H9 (cell line): Measurements from ENCODE around the gene C17orf113. TPM values are rescaled to one million over a fixed set of nuclear protein-coding genes. Genes with fewer than 3 reads are reported as not detected.

ENCODE experiments used
- DNase-seq: peaks from one replicate; pipeline ENCODE4 v3.0.0-alpha.2; 2017
- H2AFZ ChIP-seq: one replicate; pipeline ENCODE4 v1.6.1; 2013; ENCODE audit warnings: mild to moderate bottlenecking, low read length, control low read depth, moderate library complexity
- H2AK5ac ChIP-seq: 2 replicates; pipeline ENCODE4 v1.6.1; 2013; ENCODE audit warnings: low read length, control low read depth, mixed read lengths; ENCODE audit not compliant: insufficient read length
- H2BK120ac ChIP-seq: one replicate; pipeline ENCODE4 v1.6.1; 2013; ENCODE audit warnings: low read depth, mild to moderate bottlenecking, low read length, control low read depth, inconsistent platforms; ENCODE audit not compliant: poor library complexity, severe bottlenecking
- H2BK12ac ChIP-seq: 2 replicates; pipeline ENCODE4 v1.6.1; 2013; ENCODE audit warnings: low read length, control low read depth, mixed read lengths, low read depth; ENCODE audit not compliant: insufficient read length
- H2BK15ac ChIP-seq: 2 replicates; pipeline ENCODE4 v1.6.1; 2013; ENCODE audit warnings: low read depth, low read length, control low read depth
- H2BK20ac ChIP-seq: one replicate; pipeline ENCODE4 v1.6.1; 2013; ENCODE audit warnings: low read depth, mild to moderate bottlenecking, low read length, control low read depth, inconsistent platforms; ENCODE audit not compliant: poor library complexity, severe bottlenecking
- H2BK5ac ChIP-seq: 2 replicates; pipeline ENCODE4 v1.6.1; 2013; ENCODE audit warnings: low read length, control low read depth, mixed read lengths; ENCODE audit not compliant: insufficient read length
- H3K14ac ChIP-seq: 2 replicates; pipeline ENCODE4 v1.6.1; 2013; ENCODE audit warnings: low read length, control low read depth; ENCODE audit not compliant: insufficient read depth
- H3K18ac ChIP-seq: 2 replicates; pipeline ENCODE4 v1.6.1; 2013; ENCODE audit warnings: low read depth, mild to moderate bottlenecking, mixed read lengths, low read length, control low read depth; ENCODE audit not compliant: insufficient read length
- H3K23ac ChIP-seq: 2 replicates; pipeline ENCODE4 v1.6.1; 2013; ENCODE audit warnings: low read length, control low read depth, mixed read lengths, low read depth; ENCODE audit not compliant: insufficient read length
- H3K23me2 ChIP-seq: 2 replicates; pipeline ENCODE4 v1.6.1; 2013; ENCODE audit warnings: low read depth, mild to moderate bottlenecking, mixed read lengths, low read length, control low read depth; ENCODE audit not compliant: insufficient read length, poor library complexity, severe bottlenecking
- H3K27ac ChIP-seq: 2 replicates; pipeline ENCODE4 v1.5.1; 2013; ENCODE audit warnings: low read length, control low read depth, mixed read lengths, low read depth; ENCODE audit not compliant: insufficient read length
- H3K27me3 ChIP-seq: 2 replicates; pipeline ENCODE4 v1.6.1; 2013; ENCODE audit warnings: low read length, control low read depth, inconsistent platforms; ENCODE audit not compliant: insufficient read depth
- H3K4ac ChIP-seq: 2 replicates; pipeline ENCODE4 v1.6.1; 2013; ENCODE audit warnings: low read depth, mild to moderate bottlenecking, control low read depth, inconsistent platforms, low read length, moderate library complexity
- H3K4me1 ChIP-seq: 2 replicates; pipeline ENCODE4 v1.6.1; 2013; ENCODE audit warnings: low read length, control low read depth, inconsistent platforms; ENCODE audit not compliant: insufficient read depth
- H3K4me2 ChIP-seq: 2 replicates; pipeline ENCODE4 v1.6.1; 2013; ENCODE audit warnings: low read length, control low read depth, mixed read lengths; ENCODE audit not compliant: insufficient read length, insufficient read depth
- H3K56ac ChIP-seq: 2 replicates; pipeline ENCODE4 v1.6.1; 2013; ENCODE audit warnings: low read depth, mild to moderate bottlenecking, mixed read lengths, low read length, control low read depth; ENCODE audit not compliant: insufficient read length
- H3K79me1 ChIP-seq: 2 replicates; pipeline ENCODE4 v1.6.1; 2013; ENCODE audit warnings: low read depth, mild to moderate bottlenecking, moderate library complexity, low read length, control low read depth, inconsistent platforms; ENCODE audit not compliant: insufficient read depth, poor library complexity, severe bottlenecking
- H3K79me2 ChIP-seq: 2 replicates; pipeline ENCODE4 v1.6.1; 2013; ENCODE audit warnings: low read length, control low read depth, inconsistent platforms; ENCODE audit not compliant: insufficient read depth
- H3K9ac ChIP-seq: 2 replicates; pipeline ENCODE4 v1.6.1; 2013; ENCODE audit warnings: low read length, control low read depth, mixed read lengths; ENCODE audit not compliant: insufficient read length; ENCODE audit errors: extremely low read depth
- H3K9me3 ChIP-seq: one replicate; pipeline ENCODE4 v1.6.1; 2013; ENCODE audit warnings: low read depth, low read length, inconsistent platforms; ENCODE audit not compliant: control insufficient read depth
- H3T11ph ChIP-seq: one replicate; pipeline ENCODE4 v1.6.1; 2013; ENCODE audit warnings: mild to moderate bottlenecking, low read length, control low read depth, inconsistent platforms
- H4K20me1 ChIP-seq: one replicate; pipeline ENCODE4 v1.6.1; 2013; ENCODE audit not compliant: control insufficient read depth, insufficient read length, insufficient read depth
- H4K5ac ChIP-seq: 2 replicates; pipeline ENCODE4 v1.6.1; 2013; ENCODE audit warnings: low read depth, mild to moderate bottlenecking, mixed read lengths, low read length, control low read depth; ENCODE audit not compliant: insufficient read length
- H4K8ac ChIP-seq: replicated peaks from 2 replicates; pipeline ENCODE4 v1.6.1; 2013; ENCODE audit warnings: low read length, control low read depth, mixed read lengths, low read depth; ENCODE audit not compliant: insufficient read length
- H4K91ac ChIP-seq: 2 replicates; pipeline ENCODE4 v1.6.1; 2013; ENCODE audit warnings: low read depth, mild to moderate bottlenecking, moderate library complexity, mixed read lengths, low read length, control low read depth; ENCODE audit not compliant: insufficient read length
- H3K27ac Mint-ChIP-seq, 3 experiments: 2 replicates in 2 of 3; 3 replicates in 1 of 3; pipeline ENCODE4 v1.8.0; 2020 to 2021; ENCODE audit warnings: mixed read lengths in 3 of 3, mild to moderate bottlenecking in 1 of 3, moderate library complexity in 1 of 3
- H3K27me3 Mint-ChIP-seq: 2 replicates; pipeline ENCODE4 v1.8.0; 2021; ENCODE audit warnings: low read depth, mild to moderate bottlenecking, moderate library complexity, mixed read lengths
- H3K36me3 Mint-ChIP-seq, 3 experiments: 2 replicates in 2 of 3; 3 replicates in 1 of 3; pipeline ENCODE4 v1.8.0; 2020 to 2021; ENCODE audit warnings: low read depth in 3 of 3, mixed read lengths in 3 of 3; ENCODE audit not compliant: insufficient read depth in 1 of 3
- H3K4me1 Mint-ChIP-seq, 2 experiments: 2 replicates each; pipeline ENCODE4 v1.8.0; 2020; ENCODE audit warnings: mixed read lengths in 2 of 2
- H3K4me3 Mint-ChIP-seq, 2 experiments: 2 replicates in 1 of 2; 3 replicates in 1 of 2; pipeline ENCODE4 v1.8.0; 2020 to 2021; ENCODE audit warnings: mild to moderate bottlenecking in 2 of 2, mixed read lengths in 2 of 2, moderate library complexity in 1 of 2
- H3K9me3 Mint-ChIP-seq, 2 experiments: 2 replicates in 1 of 2; 3 replicates in 1 of 2; pipeline ENCODE4 v1.8.0; 2020; ENCODE audit warnings: mild to moderate bottlenecking in 2 of 2, mixed read lengths in 2 of 2, moderate library complexity in 1 of 2
- CTCF ChIP-seq: fragments of 200-600 bp; sonication (generic); conservative IDR thresholded peaks from 3 replicates; pipeline ENCODE4 v1.8.0; 2021; ENCODE audit warnings: antibody characterized with exemption, mild to moderate bottlenecking
- WGBS: extraction: QIAGEN DNeasy Blood & Tissue Kit; methylation state at CpG from one replicate; pipeline ENCODE4 v1.1.7; 2013; ENCODE audit warnings: missing lambda C conversion rate, low lambda C conversion rate, mixed read lengths; ENCODE audit not compliant: insufficient read length; ENCODE audit errors: extremely low coverage; 5-methylcytosine and 5-hydroxymethylcytosine counted together
- total RNA-seq: library from RNA; stranded (reverse); gene quantifications from 2 replicates; pipeline ENCODE4 v1.2.1, GENCODE V29; 2021

C17orf113 gene
- total RNA-seq, 1 experiment from 2014 or later = 1.0 TPM

- Histone ChIP-seq H3K56ac (no peak overlapping the region), H2BK120ac (no peak overlapping the region), H3K9ac (no peak overlapping the region), H3K4ac (no peak overlapping the region), H3K9me3 (no peaks in the 10 kb centered on the region), H2BK5ac (no peak overlapping the region), H3K27ac (no peak overlapping the region), H2AK5ac (no peak overlapping the region), H3T11ph (no peak overlapping the region), H3K79me2 (no peaks in the 10 kb centered on the region), H3K79me1 (no peaks in the 10 kb centered on the region), H3K23ac (no peak overlapping the region), H4K5ac (no peak overlapping the region), H3K4me2 (no peak overlapping the region), H3K4me1 (peaks cover 2% of the 10 kb centered on the region; the same call in 1 of the 2 replicates), H2BK20ac (no peak overlapping the region), H2AFZ (no peak overlapping the region), H3K18ac (no peak overlapping the region), H4K8ac (no peak overlapping the region), H3K27me3 (no peaks in the 10 kb centered on the region), H2BK15ac (no peak overlapping the region), H3K14ac (no peak overlapping the region), H3K23me2 (no peaks in the 10 kb centered on the region), H4K20me1 (no peaks in the 10 kb centered on the region), H2BK12ac (no peak overlapping the region), H4K91ac (no peak overlapping the region)
- no peaks in the 10 kb centered on the region; a peak in 1 of 5 replicates for H3K9me3 Mint-ChIP-seq
- TF ChIP-seq CTCF = no peak
- H3K27me3 Mint-ChIP-seq = peaks cover 6% of the 10 kb centered on the region
- peaks cover 32 to 50% of the 10 kb centered on the region in 2 experiments for H3K4me1 Mint-ChIP-seq
- WGBS = no CpG with 5 or more reads among the region's 4 CpGs
- H3K36me3 Mint-ChIP-seq = no peaks in the 10 kb centered on the region
- peak overlapping the region in 1 of 3 experiments; percentile 58; a peak in 1 of 7 replicates for H3K27ac Mint-ChIP-seq
- no peak for DNase-seq
- no peak overlapping the region for H3K4me3 Mint-ChIP-seq
Observed at GRCh38 chr17:42059815-42060214, 9.4 kb upstream of the C17orf113 start.
